ENCODE results near the gene ODAD4.

Gene ODAD4

DNA sequence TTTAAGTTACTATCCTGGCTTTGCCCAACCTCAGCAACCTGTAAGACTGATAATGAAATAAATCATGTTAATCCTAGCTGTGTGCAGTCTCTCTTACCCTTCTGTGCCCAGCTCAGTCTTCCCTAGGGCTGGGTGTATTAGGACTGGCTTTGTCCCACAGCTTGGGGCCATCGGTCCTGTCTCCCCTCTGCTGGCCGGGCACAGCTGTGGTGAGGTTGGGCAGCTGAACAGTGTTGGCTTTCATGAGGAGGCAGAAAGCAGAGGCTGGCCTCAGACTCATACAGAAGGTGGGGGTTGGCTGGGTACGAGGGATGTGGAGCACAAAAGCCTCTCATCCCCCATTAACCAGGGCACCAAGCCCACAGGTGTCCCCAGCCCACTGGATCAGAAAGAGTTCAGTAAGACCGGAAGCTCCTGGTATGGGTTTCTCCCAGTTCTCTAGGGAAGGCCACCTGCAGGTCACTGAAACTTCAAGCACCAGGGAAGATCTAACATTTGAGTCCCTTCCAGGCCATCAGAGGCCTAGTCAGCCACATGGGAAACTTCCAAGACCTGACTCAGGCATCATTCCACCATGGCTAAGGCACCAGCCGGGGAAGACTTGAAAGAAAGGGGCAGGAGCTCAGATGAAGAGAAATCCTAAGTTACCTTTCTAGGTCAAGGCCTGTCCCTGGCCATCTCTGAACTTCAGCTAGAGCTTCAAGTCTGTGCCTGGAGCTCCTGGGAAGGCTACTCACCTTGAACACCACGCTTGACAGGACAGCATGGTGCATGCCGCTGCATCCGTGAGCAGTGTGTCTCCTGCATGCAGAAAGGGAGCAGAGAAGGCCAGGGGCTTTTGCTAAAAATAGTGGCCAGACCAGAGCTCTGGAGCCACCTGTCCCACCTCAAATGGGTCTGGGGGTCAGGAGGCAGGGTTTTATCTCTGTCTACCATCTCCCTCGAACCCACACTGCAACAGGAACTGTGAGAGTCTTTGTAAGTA is 45.0 kb downstream of the ODAD4 start:
- intact Hi-C loops (cut with micrococcal nuclease): no loop called here
- no peaks in the 10 kb centered on the region for H3K27me3 Mint-ChIP-seq
- no peak overlapping the region for H3K4me3 Mint-ChIP-seq
- H3K27ac Mint-ChIP-seq: peak overlapping the region; percentile 32
- no peaks in the 10 kb centered on the region for H3K9me3 Mint-ChIP-seq
- peaks cover 25% of the 10 kb centered on the region for H3K4me1 Mint-ChIP-seq (ENCODE audit: low read depth)
- peaks cover 99% of the 10 kb centered on the region for H3K36me3 Mint-ChIP-seq (ENCODE audit: low read depth)

DNA sequence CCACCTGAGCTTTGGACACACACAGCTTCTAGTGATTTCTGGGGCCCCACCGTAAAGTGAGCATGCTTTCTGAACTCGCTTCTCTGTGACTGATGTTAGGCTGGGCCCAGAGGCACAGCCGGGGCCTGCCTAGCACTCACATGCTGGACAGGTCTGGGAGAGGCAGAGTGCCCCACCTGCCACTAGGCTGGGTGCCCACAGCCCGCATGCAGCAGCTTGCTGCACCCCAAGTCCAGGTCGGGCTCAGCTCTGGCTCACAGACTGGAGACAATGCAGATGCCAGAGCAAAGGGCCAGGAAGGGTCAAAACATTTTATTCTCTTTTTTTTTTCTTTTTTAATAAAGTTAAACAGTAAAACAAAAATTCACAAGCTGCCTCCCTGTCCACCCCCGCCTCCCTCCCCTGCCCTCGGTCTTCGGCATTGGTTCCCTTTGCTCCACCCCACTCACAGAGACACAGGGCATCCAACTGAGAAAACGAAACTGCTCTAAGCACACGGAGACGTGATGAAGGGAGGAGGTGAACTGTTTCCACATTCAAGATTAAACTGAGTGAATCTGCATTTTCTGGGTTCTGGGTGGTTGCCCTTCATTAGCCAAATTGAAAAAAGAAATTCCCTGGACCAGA is 45.8 kb downstream of the ODAD4 start:
- Mint-ChIP-seq H3K4me3 (no peak overlapping the region), H3K9me3 (no peaks in the 10 kb centered on the region), H3K27me3 (no peaks in the 10 kb centered on the region), H3K4me1 (ENCODE audit: low read depth) (peaks cover 17% of the 10 kb centered on the region), H3K36me3 (ENCODE audit: low read depth) (peaks cover 99% of the 10 kb centered on the region), H3K27ac (no peak overlapping the region)
- intact Hi-C loops (cut with micrococcal nuclease): no loop called here

DNA sequence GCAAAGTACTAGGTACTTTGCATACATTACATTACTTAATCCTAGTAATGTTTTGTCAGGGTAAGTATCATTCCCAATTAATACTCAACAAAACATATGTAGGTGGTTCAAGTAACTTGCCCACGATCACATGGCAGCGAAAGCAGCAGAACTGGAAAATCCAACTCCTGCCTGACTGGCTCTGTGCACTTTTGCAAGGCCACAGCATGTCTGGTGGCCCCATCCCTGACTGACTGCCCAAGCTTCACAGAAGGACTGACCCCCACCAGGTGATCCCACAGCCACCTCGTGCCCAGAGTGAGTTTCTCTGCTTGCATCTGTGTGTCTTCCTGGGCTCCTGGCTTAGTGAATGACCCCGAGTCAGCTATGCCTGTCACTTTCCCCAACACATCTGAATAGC is 47.6 kb downstream of the ODAD4 start:
- Mint-ChIP-seq H3K27me3 (no peaks in the 10 kb centered on the region), H3K4me3 (no peak overlapping the region), H3K4me1 (ENCODE audit: low read depth) (peaks cover 5% of the 10 kb centered on the region), H3K9me3 (no peaks in the 10 kb centered on the region), H3K36me3 (ENCODE audit: low read depth) (peaks cover 99% of the 10 kb centered on the region), H3K27ac (no peak overlapping the region)
- intact Hi-C loops (cut with micrococcal nuclease): no loop called here

DNA sequence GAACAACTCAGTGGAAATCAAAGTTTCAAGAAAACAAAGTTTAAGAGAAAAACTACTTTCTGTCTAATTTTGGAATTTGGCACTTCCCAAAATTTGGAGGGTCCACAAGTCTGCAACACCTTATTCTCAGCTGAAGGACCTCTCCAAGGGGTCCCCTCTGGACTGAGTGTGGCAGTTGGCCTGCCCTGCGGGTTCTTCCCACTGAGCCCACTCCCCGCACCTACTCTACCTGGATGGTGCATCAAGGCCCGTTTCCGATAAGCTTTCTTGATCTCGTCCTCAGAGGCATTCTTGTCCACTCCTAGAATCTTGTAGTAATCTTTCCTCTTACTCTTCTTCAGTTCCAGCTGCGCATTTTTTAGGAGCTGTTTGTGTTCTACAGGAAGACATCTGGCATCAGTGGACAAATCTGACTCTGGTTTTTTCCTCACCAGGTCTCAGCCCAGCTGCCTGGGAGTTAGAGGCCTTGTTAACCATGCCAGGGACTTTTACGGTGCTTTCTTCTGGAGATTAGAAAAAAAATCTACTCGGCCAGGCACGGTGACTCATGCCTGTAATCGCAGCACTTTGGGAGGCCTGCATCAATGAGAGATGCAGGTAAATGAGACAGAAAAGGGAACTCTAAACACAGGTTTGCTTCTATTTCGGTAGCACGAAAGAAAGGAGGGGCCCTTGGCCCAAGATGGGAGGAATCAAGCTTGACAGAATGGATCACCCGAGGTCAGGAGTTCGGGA is 51.8 kb downstream of the ODAD4 start:
- no peak overlapping the region for H3K27ac Mint-ChIP-seq
- peaks cover 5% of the 10 kb centered on the region for H3K4me1 Mint-ChIP-seq (ENCODE audit: low read depth)
- H3K9me3 Mint-ChIP-seq: no peaks in the 10 kb centered on the region
- no peak overlapping the region for H3K4me3 Mint-ChIP-seq
- H3K27me3 Mint-ChIP-seq: no peaks in the 10 kb centered on the region
- peaks cover 99% of the 10 kb centered on the region for H3K36me3 Mint-ChIP-seq (ENCODE audit: low read depth)
- intact Hi-C loops (cut with micrococcal nuclease): no loop called here

DNA sequence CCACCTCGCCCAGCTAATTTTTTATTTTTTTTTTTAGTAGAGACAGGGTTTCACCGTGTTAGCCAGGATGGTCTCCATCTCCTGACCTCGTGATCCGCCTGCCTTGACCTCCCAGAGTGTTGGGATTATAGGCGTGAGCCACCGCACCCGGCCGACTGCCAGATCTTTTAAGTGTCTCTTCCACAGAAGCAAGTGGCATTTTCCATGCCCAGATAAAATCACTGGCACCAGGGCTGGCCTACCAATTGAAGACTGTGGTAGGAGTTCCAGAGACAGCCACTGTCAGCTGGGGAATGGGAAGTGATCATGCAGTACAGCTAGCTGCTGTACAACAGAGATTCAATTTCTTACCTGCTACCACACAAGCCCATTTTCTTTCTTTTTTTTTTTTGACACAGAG is 54.0 kb downstream of the ODAD4 start:
- no peaks in the 10 kb centered on the region for H3K4me1 Mint-ChIP-seq (ENCODE audit: low read depth)
- H3K9me3 Mint-ChIP-seq: no peaks in the 10 kb centered on the region
- intact Hi-C loops (cut with micrococcal nuclease): no loop called here
- H3K36me3 Mint-ChIP-seq (ENCODE audit: low read depth): peaks cover 100% of the 10 kb centered on the region
- H3K27me3 Mint-ChIP-seq: no peaks in the 10 kb centered on the region
- H3K4me3 Mint-ChIP-seq: no peak overlapping the region
- H3K27ac Mint-ChIP-seq: no peak overlapping the region

DNA sequence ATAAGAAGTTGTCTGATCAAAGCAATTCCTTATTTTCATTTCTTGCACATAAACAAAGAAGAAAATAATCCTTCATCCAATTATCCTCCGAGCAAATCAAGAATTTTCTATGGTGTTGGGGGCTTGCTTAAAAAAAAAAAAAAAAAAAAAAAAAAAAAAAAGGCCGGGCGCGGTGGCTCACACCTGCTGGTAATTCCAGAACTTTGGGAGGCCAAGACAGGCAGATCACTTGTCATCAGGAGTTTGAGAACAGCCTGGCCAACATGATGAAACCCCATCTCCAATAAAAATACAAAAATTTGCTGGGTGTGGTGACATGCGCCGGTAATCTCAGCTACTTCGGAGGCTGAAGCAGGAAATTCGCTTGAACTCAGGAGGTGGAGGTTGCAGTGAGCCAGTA is 55.5 kb downstream of the ODAD4 start:
- H3K27ac Mint-ChIP-seq: no peak overlapping the region
- intact Hi-C loops (cut with micrococcal nuclease): no loop called here
- H3K27me3 Mint-ChIP-seq: no peaks in the 10 kb centered on the region
- no peaks in the 10 kb centered on the region for H3K4me1 Mint-ChIP-seq (ENCODE audit: low read depth)
- peaks cover 100% of the 10 kb centered on the region for H3K36me3 Mint-ChIP-seq (ENCODE audit: low read depth)
- no peak overlapping the region for H3K4me3 Mint-ChIP-seq
- H3K9me3 Mint-ChIP-seq: no peaks in the 10 kb centered on the region

DNA sequence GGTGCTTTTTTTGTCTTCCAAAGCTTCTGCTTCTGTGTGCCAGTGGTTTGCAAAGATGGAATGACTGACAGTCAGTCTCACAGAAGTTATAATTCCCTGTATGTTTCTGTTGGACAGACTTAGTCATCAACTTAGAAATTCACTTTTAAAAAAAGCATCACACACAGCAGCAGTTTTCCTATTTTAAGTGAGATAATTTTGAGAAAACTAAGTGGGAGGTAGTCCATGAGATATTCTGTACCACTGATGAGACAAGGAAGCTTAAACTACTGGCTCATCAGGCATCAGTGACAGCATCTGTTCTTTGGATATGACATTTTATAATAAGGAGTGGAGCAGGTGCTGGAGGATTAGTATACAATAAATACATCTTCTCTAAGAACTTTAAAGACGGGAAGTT is 56.2 kb downstream of the ODAD4 start:
- no peaks in the 10 kb centered on the region for H3K9me3 Mint-ChIP-seq
- H3K4me1 Mint-ChIP-seq (ENCODE audit: low read depth): no peaks in the 10 kb centered on the region
- peaks cover 100% of the 10 kb centered on the region for H3K36me3 Mint-ChIP-seq (ENCODE audit: low read depth)
- H3K4me3 Mint-ChIP-seq: no peak overlapping the region
- intact Hi-C loops (cut with micrococcal nuclease): no loop called here
- no peaks in the 10 kb centered on the region for H3K27me3 Mint-ChIP-seq
- no peak overlapping the region for H3K27ac Mint-ChIP-seq

DNA sequence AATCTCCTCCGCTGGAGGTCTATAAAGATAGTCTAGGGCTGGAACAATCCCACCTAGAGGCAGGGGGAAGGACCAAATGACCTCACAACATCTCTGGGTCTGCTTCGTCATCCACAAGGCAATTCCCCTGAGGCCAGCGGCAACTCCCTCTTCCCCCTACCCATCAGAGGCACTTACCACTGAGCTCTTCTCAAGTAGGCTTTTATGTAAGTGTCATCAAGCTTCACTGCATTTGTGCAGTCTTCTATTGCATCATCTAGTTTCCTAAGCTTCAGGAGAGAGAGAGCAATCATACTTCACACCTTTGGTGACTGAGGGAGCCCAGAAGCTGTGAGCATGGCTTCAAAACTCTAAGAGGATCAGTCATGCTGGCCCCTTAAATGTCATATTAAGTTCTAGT is 57.2 kb downstream of the ODAD4 start:
- Mint-ChIP-seq H3K9me3 (no peaks in the 10 kb centered on the region), H3K36me3 (ENCODE audit: low read depth) (peaks cover 100% of the 10 kb centered on the region), H3K27ac (no peak overlapping the region), H3K27me3 (no peaks in the 10 kb centered on the region), H3K4me1 (ENCODE audit: low read depth) (no peaks in the 10 kb centered on the region), H3K4me3 (no peak overlapping the region)
- intact Hi-C loops (cut with micrococcal nuclease): no loop called here

DNA sequence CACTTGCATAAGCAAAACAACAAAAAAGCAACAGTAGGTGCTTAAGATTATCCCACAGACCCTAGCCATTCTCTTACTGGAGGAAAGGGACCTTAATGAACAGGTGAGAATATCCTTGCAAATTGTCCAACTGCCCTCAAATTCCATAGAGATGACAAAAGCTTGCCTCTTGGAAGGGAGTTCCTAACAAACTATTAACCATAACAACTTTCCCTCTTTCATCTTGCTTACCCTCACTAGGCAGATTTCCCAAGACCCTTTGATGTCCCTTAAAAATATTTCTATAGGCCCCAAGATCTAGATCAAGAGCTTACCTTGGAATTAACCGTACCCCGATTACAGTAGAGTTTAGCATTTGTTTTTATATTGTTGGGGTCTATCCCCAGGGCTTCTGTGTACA is 58.0 kb downstream of the ODAD4 start:
- Mint-ChIP-seq H3K27ac (no peak overlapping the region), H3K27me3 (no peaks in the 10 kb centered on the region), H3K4me1 (ENCODE audit: low read depth) (no peaks in the 10 kb centered on the region)

DNA sequence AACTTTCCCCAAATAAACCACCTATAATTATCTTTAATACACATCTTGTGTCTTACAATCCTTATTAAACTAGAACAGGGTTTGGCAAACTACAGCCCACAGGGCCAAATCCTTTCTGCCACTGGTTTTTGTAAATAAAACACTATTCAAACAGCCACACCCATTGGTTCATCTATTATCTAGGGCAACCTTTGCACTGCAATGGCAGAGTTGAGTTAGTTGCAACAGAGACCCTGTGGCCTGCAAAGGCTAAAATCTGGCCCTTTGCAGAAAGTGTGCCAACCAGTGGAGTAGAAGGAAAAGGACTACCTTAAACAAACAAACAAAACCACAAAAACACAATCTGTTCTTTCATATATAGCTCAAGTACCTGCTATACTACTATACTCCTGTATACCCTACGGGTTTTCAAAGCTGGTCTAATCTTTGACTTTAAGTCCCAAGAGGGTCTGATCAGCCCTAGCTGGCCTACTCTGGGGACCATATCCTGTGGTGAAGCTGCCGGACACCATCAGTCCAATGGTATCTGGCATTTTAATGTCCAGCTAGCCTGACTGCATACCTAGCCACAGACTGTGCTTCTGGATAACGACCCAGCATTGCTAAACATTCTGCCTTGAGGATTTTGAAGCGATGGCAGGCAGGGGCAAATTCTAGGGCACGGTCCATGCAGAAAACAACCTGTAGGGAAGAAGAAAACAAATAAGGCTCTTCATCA is 59.4 kb downstream of the ODAD4 start:
- Mint-ChIP-seq H3K4me3 (no peak overlapping the region), H3K9me3 (no peaks in the 10 kb centered on the region), H3K27ac (no peak overlapping the region), H3K4me1 (ENCODE audit: low read depth) (no peaks in the 10 kb centered on the region), H3K27me3 (no peaks in the 10 kb centered on the region), H3K36me3 (ENCODE audit: low read depth) (peaks cover 100% of the 10 kb centered on the region)
- intact Hi-C loops (cut with micrococcal nuclease): no loop called here

More for the DNA sequence above, 58.0 kb downstream of the ODAD4 start:
- Mint-ChIP-seq H3K4me3 (no peak overlapping the region), H3K36me3 (ENCODE audit: low read depth) (peaks cover 100% of the 10 kb centered on the region), H3K9me3 (no peaks in the 10 kb centered on the region)
- intact Hi-C loops (cut with micrococcal nuclease): no loop called here

DNA sequence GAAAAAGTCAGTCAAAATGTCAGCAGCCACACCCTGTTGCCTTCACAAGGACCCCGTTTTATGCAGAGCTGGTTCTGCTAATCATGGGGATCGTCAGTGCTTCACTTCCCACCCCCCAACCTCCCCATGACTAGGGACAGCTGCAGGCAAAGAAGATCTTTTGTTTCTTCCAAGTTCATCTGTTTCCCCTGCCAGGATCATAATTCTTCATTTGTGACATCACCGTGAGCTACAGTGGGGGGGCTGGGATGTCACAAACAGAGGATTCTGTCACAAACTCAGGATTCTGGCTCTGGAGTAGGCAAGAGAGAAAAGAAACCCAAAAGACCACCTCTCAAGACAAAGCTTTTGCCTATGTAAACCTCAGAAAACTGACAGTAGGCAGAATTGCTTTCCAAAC is 62.2 kb downstream of the ODAD4 start:
- intact Hi-C loops (cut with micrococcal nuclease): no loop called here
- Mint-ChIP-seq H3K27me3 (no peaks in the 10 kb centered on the region), H3K36me3 (ENCODE audit: low read depth) (peaks cover 98% of the 10 kb centered on the region), H3K4me3 (no peak overlapping the region), H3K27ac (no peak overlapping the region), H3K9me3 (no peaks in the 10 kb centered on the region), H3K4me1 (ENCODE audit: low read depth) (no peaks in the 10 kb centered on the region)

DNA sequence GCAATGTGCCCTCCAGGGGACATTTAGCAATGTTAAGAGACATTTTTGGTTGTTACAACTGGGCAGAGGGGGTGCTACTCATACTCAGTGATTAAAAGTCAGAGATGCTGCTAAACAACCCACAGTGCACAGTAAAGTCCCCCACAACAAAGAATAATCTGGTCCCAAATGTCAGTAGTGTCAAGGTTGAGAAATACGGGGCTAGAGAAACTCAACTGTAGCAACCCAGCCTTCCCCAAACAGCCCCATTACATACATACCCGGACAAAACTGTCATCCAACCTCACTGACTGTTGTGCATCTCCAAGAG is 66.4 kb downstream of the ODAD4 start:
- Mint-ChIP-seq H3K36me3 (ENCODE audit: low read depth) (peaks cover 98% of the 10 kb centered on the region), H3K27ac (no peak overlapping the region), H3K27me3 (no peaks in the 10 kb centered on the region)

DNA sequence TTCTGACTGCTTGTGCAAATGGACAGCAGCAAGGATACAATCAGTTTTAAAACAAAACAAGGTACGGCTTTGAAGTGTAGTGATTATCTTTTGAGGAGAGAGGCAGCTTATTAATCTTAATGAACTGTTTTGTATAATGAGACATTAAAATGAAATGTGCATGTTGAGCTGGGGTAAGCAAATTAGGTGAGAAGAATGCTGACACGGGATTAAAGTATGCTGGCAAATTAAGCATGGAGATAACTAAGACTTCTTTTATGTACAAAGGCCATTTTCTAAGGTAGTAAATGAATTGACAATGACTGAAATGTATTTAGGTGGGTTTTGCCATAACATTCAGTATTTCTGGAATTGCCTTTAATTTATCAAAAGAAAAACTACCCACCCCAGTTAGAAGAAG is 68.1 kb downstream of the ODAD4 start:
- no peaks in the 10 kb centered on the region for H3K9me3 Mint-ChIP-seq
- intact Hi-C loops (cut with micrococcal nuclease): no loop called here
- H3K27ac Mint-ChIP-seq: no peak overlapping the region
- H3K27me3 Mint-ChIP-seq: no peaks in the 10 kb centered on the region
- peaks cover 98% of the 10 kb centered on the region for H3K36me3 Mint-ChIP-seq (ENCODE audit: low read depth)
- no peak overlapping the region for H3K4me3 Mint-ChIP-seq
- peaks cover 21% of the 10 kb centered on the region for H3K4me1 Mint-ChIP-seq (ENCODE audit: low read depth)

More for the DNA sequence above, 66.4 kb downstream of the ODAD4 start:
- H3K9me3 Mint-ChIP-seq: no peaks in the 10 kb centered on the region
- intact Hi-C loops (cut with micrococcal nuclease): no loop called here
- no peak overlapping the region for H3K4me3 Mint-ChIP-seq
- peaks cover 5% of the 10 kb centered on the region for H3K4me1 Mint-ChIP-seq (ENCODE audit: low read depth)

All from dendritic cell treated with granulocyte-macrophage colony-stimulating factor and Interleukin-4, amounts not matched to agents 40 ng/mL and 50 ng/mL, for 4 days (primary cell).